ENCODE data around the gene MMAA.

DNA sequence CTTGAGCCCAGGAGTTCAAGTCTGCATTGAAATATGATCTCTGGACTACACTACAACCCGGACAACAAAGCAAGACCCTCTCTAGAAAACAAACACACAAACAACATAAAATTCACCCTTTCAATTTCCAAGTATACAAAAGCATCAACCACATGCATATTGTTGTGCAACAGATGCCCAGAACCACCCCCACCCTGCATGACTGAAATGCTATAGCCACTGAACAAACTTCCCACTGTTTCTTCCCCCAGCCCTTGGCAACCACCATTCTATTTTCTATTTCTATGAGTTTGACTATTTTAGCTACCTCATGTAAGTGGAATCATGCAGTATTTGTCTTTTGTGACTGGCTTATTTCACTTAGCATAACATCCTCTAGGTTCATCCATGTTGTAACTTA lies 46.6 kb downstream of the MMAA start:
- TF ChIP-seq, protein P1, sequence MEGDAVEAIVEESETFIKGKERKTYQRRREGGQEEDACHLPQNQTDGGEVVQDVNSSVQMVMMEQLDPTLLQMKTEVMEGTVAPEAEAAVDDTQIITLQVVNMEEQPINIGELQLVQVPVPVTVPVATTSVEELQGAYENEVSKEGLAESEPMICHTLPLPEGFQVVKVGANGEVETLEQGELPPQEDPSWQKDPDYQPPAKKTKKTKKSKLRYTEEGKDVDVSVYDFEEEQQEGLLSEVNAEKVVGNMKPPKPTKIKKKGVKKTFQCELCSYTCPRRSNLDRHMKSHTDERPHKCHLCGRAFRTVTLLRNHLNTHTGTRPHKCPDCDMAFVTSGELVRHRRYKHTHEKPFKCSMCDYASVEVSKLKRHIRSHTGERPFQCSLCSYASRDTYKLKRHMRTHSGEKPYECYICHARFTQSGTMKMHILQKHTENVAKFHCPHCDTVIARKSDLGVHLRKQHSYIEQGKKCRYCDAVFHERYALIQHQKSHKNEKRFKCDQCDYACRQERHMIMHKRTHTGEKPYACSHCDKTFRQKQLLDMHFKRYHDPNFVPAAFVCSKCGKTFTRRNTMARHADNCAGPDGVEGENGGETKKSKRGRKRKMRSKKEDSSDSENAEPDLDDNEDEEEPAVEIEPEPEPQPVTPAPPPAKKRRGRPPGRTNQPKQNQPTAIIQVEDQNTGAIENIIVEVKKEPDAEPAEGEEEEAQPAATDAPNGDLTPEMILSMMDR (IDR thresholded peaks at IDR 0.05) = no peak
- TF ChIP-seq POLR2A (IDR thresholded peaks at IDR 0.05) = no peak
